Suprapubic skin (tissue), 3 donors: Measurements from ENCODE around the gene LAMTOR2.

ENCODE experiments used
- CTCF ChIP-seq, 2 donors: fragments of 200-600 bp in 1 of 2; fragments of 450-650 bp in 1 of 2; sonication (generic) in 1 of 2; IDR thresholded peaks; one replicate each; pipeline ENCODE4 v1.5.1; 2016 to 2019; ENCODE audit warnings: antibody characterized with exemption in 2 of 2, mild to moderate bottlenecking in 1 of 2, moderate library complexity in 1 of 2
- EP300 ChIP-seq: sonication (generic); formaldehyde crosslinking; IDR thresholded peaks from one replicate; pipeline ENCODE4 v1.6.1; 2017; ENCODE audit warnings: antibody characterized with exemption
- POLR2A ChIP-seq, 2 donors: fragments of 450-650 bp; IDR thresholded peaks; one replicate each; pipeline ENCODE4 v1.6.1; 2017; ENCODE audit warnings: antibody characterized with exemption in 2 of 2, mild to moderate bottlenecking in 2 of 2, moderate library complexity in 2 of 2

GRCh38 chr1:156090840-156091188 lies 36.2 kb downstream of the LAMTOR2 start:
- no peak for TF ChIP-seq EP300
- peak; percentile 63 to 81 for TF ChIP-seq CTCF (IDR thresholded peaks at IDR 0.05)
- TF ChIP-seq POLR2A (IDR thresholded peaks at IDR 0.05) = no peak
